ENCODE data around the gene ISG15.

DNA sequence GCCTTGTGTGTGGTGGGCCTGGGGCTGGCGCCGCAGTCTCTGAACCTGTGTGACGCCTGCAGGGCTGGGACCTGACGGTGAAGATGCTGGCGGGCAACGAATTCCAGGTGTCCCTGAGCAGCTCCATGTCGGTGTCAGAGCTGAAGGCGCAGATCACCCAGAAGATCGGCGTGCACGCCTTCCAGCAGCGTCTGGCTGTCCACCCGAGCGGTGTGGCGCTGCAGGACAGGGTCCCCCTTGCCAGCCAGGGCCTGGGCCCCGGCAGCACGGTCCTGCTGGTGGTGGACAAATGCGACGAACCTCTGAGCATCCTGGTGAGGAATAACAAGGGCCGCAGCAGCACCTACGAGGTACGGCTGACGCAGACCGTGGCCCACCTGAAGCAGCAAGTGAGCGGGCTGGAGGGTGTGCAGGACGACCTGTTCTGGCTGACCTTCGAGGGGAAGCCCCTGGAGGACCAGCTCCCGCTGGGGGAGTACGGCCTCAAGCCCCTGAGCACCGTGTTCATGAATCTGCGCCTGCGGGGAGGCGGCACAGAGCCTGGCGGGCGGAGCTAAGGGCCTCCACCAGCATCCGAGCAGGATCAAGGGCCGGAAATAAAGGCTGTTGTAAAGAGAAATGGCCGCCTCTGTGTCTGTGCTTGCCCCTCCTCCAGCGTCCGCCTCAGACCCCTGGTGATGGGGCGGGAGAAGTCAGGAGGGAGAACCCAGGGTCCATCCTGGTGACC, 788 bp downstream of the ISG15 start:
- TF ChIP-seq YY1 (IDR thresholded peaks at IDR 0.05; ENCODE audit: insufficient read depth, insufficient read length) (no peak), ZNF274 (IDR thresholded peaks at IDR 0.05; ENCODE audit: low read depth, low read length) (no peak)
